ENCODE results near the gene C1orf21.

GRCh38 chr1:184660462-184661191 is 273.8 kb downstream of the C1orf21 start:
- no peak for TF ChIP-seq GATA2 (IDR thresholded peaks at IDR 0.05; ENCODE audit: low read depth, low read length)
- TF ChIP-seq GATA3 (IDR thresholded peaks at IDR 0.05; ENCODE audit: low read depth, low read length), result no peak
